RCC 7860 (cell line): ENCODE measurements around the gene CAMKK2.
"Not testable (repeated sequence)": the region's sequence is repeated elsewhere in the genome, so short reads cannot be mapped to it uniquely, and the experiment has no call there.

Source experiments
- DNase-seq: peaks from one replicate; pipeline ENCODE4 v3.0.0-alpha.2; 2015; ENCODE audit warnings: low spot score
- FAIRE-seq: peaks from 2 replicates; lab custom pipeline; 2012; peaks lifted over from hg19 to GRCh38; lab: Jason Lieb, UNC

Gene CAMKK2

GRCh38 chr12:121299662-121300061, 3.2 kb upstream of the CAMKK2 start:
- DNase-seq (no peak), FAIRE-seq (no peak)

GRCh38 chr12:121298411-121298810, 1.9 kb upstream of the CAMKK2 start:
- FAIRE-seq, DNase-seq: not testable (repeated sequence)

DNA sequence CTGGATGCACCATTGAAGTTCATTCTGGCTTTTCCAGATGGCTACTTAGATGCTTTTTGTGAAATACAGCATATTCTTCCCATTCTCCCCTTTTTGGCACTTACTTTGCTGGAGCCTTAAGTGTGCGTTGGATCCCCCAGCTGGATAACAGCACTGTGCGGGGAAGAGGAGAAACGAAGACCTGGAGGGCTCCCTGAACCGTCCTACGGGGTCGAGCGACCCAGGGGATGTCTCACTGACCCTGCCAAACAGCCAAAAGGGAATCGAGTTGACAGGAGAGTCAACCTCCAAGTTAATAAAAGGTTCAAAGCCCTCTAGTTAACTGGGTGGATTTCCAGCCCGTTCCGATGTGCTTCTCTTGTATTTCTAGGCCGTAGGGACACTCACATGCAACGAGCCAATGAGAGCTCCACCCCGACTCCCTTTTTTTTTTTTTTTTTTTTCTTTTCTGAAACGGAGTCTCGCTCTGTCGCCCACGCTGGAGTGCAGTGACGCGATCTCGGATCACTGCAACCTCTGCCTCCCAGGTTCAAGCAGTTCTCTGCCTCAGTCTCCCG, 1.0 kb upstream of the CAMKK2 start:
- FAIRE-seq, result no peak
- no peak for DNase-seq

DNA sequence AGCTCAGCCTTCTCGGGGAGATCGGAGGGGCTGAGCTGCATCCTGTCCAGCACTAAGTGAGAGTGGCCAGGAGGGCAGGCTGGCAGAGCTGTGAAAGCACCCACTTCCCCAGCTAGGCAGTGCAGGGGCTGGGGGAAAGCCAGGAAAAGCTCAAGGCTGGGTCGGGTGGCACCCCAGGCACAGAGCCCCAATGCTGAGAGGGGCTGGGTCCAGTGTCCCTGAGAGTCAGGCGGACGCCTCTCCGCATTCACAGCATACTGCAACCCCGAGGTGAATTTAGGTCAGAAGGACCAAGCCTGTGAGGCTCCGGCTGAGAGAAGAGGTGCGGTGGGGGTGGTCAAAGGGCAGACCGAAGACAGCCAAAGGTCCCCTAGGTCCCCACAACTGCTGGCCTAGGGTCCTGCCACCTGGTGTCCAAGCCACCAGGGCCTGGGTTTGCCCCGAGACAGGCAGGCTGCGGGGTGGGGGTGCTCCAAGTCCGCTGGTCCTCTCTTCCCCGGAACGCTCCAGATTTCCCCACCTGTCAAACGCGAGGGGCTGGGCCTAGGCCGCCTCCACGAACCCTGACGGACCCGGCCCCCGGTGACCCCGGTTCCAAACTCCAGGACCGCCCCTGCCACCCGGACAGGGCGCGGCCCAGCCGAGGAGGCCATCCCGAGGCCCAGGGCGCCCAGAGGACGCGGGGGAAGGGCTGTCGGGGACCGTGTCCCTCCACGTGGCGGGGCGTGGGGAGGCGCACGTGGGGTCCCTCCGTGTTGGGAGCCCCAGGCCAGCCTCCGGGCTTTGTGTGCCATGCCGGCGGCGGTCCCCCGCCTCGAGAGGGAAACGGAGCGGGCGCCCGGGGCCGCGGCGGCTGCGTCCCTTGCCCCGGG, 527 bp downstream of the CAMKK2 start:
- FAIRE-seq (no peak), DNase-seq (no peak)

GRCh38 chr12:121295116-121295745, 1.3 kb downstream of the CAMKK2 start:
- FAIRE-seq (no peak), DNase-seq (no peak)

- FAIRE-seq (no peak), DNase-seq (no peak)
These were observed 2.2 kb downstream of the CAMKK2 start for GRCh38 chr12:121294151-121294889.

DNA sequence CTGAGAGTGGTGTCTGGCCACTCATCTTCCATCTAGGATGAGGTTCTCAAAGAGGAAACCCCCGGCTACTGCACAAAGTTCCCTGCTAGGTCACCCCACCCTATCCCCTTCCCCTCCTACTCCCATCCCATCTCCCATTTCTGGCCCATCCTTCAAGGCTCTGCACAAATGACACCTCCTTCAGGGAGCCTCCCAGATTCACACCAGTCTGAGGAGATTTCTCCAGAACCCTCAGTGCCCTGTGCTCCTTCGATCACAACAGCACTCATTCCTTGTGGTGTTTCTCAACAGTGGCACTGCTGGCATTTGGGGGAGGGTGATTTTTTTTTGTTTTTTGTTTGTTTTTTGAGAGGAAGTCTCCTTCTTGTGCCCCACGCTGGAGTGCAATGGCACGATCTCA, 2.9 kb downstream of the CAMKK2 start:
- DNase-seq, result no peak
- FAIRE-seq, result no peak

DNA sequence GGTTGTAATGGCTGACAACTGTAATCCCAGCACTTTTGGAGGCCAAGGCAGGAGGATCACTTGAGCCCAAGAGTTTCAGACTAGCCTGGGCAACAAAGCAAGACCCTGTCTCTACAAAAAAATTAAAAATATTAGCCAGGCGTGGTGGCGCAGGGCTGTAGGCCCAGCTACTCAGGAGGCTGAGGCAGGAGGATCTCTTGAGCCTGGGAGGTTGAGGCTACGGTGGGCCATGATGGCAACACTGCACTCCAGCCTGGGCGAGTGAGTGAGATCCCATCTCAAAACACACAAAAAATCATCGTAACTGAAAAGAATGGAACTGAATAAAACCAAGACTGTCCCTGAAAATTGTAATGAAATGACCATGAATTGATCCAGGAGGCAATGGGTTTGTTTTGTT, 6.1 kb downstream of the CAMKK2 start:
- no peak for FAIRE-seq
- no peak for DNase-seq

GRCh38 chr12:121289962-121290361, 6.5 kb downstream of the CAMKK2 start:
- DNase-seq (no peak), FAIRE-seq (no peak)

DNA sequence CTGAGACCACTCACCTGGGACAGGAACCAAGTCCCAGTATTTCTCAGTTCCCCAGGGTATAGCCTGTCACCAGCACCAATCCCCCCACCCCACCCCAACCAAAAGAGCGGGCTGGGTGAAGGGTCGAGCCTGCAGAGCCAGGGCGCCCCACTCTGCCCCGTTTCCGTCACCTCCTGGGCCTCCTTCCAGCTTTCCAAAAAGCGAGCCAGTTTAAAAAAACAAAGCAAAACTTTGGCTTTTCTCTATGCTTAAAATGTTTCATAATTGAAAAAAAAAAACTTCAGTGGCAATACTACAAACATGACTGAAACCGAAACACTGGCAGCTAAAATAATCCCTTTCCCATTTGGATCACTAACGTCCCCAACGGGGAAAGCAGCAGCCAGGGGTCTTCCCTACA, 7.5 kb downstream of the CAMKK2 start:
- DNase-seq, result no peak
- FAIRE-seq, result no peak

GRCh38 chr12:121288158-121288845, 8.2 kb downstream of the CAMKK2 start:
- FAIRE-seq, result no peak
- no peak for DNase-seq

GRCh38 chr12:121287267-121287954, 9.1 kb downstream of the CAMKK2 start:
- DNase-seq, result no peak
- FAIRE-seq, result no peak

GRCh38 chr12:121285856-121286255, 10.7 kb downstream of the CAMKK2 start:
- FAIRE-seq (no peak), DNase-seq (no peak)

DNA sequence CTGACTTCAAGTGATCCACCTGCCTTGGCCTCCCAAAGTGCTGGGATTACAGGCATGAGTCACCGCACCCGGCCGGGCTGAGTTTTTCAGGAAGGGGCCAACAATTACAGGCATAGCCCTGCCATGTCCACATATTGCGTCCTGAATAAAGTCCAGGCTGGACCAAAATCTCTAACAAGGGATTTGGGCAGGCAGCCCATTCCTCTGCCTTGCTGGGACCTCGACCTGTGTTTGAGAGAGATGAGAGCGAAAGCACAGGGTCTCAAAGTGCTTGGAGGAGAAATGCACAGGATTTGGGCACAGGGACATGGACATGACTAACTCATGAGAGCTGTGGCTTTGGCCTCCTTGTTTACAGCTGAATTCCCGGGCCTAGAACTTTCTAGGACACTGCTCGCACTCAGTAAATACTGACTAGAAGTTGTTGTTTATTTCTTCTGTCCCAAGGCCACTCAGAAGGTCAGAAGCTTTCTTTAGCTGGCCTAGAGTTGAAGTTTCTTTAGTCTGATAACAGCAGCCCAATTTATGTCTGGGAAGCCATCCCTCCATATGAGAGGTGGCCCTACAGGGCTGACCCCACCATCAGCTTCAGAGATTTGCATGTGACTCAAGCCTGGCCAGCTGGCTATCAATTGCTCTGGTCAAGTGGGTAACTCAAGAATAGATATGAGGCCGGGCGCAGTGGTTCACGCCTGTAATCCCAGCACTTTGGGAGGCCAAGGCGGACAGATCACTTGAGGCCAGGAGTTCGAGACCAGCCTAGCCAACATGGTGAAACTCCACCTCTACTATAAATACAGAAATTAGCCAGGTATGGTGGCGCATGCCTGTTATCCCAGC, 11.7 kb downstream of the CAMKK2 start:
- no peak for DNase-seq
- FAIRE-seq, result no peak

GRCh38 chr12:121283841-121284240, 12.7 kb downstream of the CAMKK2 start:
- FAIRE-seq, result no peak

GRCh38 chr12:121283388-121283787, 13.1 kb downstream of the CAMKK2 start:
- no peak for DNase-seq
- FAIRE-seq, result no peak

More at GRCh38 chr12:121283841-121284240, 12.7 kb downstream of the CAMKK2 start:
- DNase-seq, result no peak

DNA sequence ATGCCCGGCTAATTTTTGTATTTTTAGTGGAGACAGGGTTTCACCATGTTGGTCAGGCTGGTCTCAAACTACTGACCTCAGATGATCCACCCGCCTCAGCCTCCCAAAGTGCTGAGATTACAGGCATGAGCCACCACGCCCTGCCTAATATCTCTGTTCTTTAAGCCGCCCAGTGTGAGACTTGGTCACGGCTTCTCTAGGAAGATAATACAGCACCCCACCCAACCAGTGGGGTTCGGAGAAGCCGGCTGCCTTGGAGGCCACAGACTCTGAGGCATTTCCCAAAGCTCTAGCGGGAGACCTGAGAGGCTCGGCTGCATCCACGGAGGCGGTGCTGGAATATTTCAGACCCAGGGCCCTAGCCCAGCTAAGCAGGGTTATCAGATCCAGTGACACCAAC, 13.6 kb downstream of the CAMKK2 start:
- not testable (repeated sequence) for DNase-seq, FAIRE-seq

DNA sequence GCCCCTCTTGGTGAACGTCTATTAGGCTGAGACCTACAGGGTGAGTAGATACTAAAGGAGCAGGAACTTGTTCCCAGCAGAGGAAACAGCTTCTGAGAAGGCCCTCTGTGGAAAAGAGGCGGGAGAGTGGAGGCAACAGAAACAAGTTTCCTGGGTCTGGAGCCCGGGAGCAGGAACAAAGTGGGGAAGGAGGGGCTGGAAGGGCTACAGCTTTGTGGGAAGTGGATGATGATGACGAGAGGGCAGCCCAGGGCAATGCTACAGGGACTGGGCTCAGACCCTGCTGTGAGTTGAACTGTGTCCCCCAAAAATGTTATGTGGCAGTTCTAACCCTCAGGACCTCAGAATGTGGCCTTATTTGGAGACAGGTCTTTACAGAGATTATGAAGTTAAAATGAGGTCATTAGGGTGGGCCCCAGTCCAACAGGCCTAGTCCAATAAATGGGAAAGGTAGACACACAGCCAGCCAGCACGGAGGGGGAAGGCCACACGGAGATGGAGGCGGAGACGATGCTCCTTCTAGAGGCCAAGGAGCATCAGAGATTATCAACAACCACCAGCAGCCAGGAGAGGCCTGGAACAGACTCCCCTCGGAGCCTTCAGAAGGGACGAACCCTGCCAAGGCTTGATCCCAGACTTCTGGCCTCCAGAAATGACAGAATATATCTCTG, 14.3 kb downstream of the CAMKK2 start:
- FAIRE-seq, result no peak
- no peak for DNase-seq

GRCh38 chr12:121281116-121281515, 15.4 kb downstream of the CAMKK2 start:
- not testable (repeated sequence) for FAIRE-seq, DNase-seq
